Right kidney (tissue), 1 donor: ENCODE data around the gene MEGF11.

ENCODE experiments used
- DNase-seq: peaks from one replicate; pipeline ENCODE4 v3.0.0-alpha.2; 2016

MEGF11 gene

GRCh38 chr15:66239514-66239913 is 14.0 kb downstream of the MEGF11 start:
- DNase-seq, result no peak

DNA sequence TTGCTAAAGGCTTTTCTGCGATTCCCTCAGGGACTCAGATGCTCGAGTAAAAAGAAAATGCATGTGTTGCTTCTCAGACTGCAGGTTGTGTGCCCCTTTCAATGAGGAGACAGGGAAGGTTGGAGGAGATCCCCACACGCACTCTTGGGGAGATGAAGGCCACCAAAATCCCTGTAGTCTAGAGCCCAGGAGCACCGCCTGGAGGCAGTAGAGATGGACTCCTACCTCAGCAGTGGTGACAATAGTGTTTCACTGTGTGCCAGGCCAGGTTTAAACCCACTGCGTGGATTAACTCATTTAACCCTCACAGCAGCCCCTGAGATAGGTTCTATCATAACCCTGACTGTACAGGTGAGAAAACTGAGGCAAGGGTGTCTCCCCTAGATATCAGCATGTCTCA is 15.2 kb downstream of the MEGF11 start:
- DNase-seq, result no peak

DNA sequence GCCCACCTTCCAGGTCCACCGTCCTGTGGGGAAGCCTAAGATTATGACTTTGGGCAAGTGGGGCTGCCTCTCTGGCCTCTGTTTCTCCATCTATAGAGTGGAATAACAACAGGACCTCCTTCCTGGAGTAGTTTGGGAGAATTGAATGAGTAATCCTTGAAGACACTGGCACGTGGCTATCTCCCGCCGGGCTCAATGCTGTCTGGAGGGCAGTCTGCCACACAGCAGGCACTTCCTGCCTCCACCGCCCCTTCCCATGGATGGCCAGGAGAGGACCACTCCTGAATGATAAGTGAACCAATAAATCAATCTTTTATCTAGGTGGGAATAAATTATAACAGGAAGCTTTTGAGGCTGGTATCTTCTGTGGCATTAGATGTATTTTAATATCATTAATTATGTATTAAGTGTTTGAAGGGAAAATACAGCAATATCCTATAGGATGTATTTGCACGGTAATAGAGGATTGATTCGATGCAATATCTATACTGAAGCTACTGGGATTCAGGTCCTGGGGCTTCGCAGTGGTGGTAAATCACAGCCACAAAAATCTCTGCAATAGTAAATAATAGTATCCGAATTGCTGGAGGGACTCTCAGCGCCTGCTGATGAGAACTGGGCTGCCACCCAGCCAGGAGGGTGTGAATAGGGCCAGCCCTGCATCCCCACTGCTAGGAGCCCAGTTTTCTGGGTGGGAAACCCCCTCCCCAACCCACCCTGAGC is 15.9 kb downstream of the MEGF11 start:
- no peak for DNase-seq

DNA sequence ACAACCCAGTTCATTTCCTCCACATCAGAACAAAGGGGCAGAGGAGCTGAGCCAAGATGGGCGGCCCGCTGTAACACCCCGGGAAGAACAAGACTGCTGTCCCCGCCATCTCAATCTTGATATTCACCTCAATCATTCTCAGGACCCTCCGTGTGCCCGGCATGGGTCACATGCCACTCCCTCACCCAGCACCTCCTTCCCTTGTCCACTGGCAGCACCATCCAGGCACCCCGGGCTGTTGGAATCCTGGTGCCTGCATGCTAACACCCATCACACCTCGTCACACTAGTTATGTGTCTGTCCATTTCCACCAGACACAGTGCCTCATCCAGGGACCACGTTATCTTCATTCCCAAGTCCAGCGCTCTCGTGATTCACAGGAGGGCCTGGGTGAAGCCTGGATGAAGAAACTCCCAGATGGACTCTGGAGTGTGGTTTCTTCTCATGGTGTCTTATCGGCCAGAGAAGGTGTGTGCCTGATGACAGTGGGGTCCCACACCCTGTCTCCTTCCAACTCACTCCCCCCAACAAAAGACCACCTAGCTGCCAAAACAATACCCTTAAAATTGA is 16.7 kb downstream of the MEGF11 start:
- DNase-seq, result no peak

DNA sequence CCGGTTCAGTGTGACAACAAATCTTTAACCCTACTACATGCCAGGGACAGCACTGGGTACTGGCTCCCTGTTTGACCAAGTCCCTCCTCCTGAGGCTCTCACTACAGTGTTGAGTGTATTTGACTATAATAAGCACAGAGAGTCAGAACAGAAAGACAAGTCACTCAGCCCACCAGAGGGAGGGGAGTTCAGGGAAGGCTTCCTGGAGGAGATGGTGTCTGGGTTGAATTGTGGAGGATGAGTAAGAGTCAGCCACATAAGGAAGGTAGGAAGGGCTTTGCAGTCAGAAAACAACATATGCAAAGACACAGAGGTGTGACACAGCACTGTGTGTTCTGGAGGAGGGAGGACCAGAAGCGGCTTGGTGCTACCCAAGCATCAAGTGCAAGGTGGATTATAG is 17.7 kb downstream of the MEGF11 start:
- DNase-seq, result no peak

- DNase-seq, result no peak
Measured at GRCh38 chr15:66234798-66235197, 18.8 kb downstream of the MEGF11 start.

DNA sequence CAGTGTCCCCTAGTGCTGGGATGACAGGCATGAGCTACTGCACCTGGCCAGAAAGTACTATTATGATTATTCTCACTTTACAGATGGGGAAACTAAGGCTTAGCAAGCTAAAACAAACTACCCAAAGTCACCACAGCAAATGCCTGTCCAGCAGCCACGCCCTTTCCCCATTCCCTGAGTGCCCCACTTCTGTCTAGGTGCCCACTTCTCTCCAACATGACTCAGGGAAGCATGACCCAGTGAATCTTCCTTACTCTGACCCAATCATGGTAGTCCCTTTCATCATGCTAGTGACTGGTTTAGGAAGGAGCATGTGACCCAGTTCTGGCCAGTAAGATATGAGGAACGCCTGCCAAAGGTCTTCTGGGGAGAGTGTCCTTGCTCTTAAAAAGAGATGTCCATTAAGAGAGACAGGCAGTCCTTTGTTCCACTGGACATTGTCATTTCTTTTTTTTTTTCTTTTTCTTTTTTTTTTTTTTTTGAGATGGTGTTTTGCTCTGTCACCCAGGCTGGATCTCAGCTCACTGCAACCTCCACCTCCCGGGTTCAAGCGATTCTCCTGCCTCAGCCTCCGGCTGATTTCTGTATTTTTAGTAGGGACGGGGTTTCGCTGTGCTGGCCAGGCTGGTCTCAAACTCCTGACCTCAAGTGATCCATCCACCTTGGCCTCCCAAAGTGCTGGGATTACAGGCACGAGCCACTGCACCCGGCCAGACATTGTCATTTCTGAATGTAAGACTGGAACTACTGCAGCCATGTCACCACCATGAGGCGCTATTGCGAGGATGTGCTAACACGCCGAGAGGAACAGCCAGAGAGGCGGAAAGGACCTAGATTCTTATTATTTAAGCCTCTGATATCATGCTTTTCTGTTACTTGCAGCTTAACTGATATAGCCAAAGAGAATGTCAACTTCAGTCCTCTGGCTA is 19.8 kb downstream of the MEGF11 start:
- no peak for DNase-seq

GRCh38 chr15:66232267-66232625 is 21.3 kb downstream of the MEGF11 start:
- DNase-seq, result no peak

GRCh38 chr15:66231394-66232266 is 21.9 kb downstream of the MEGF11 start:
- DNase-seq, result no peak

- no peak for DNase-seq
Measured at GRCh38 chr15:66229790-66230465, 23.6 kb downstream of the MEGF11 start.

DNA sequence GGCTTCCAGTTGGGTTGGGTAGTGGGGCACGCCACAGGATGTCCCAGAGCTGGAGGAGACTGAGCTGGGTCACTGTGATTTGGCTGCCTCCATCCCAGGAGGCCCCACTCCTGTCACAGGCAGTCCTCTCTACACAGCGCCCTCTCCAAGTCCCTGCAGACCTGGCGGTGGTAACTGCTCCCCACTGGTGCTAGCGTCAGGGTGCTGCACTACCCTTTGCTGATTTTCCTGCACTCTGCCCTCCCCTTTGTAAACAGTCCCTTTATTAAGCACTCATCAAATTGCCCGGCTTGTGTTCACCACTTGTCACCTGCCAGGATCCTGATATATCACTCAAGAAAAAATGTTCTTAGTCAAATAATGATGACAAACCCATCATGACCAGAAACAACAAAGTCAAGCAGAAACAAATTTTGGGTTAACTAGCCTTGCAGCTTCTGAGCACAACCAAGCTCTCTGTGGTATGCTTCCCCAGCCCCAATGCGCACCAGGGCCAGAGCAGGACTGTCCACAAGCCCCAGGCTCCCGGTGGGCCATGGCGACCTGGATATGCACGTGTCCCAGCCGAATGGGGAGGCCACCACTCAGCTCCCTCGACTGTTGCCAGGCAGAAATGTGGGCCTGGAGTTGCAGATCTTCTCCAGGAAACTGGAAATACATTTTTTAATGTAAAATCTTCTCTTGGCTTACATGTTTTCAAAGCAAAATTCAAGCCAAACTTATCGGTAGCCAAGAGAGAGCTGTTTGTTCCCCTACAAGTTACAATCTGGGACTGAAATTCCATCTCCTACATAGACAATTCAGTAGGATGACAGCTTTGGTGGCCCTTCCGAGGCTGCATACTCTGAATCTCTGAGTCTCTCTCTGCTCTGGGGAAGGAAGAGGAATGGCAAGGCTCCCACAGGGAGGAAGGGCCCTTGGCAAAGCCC is 24.5 kb downstream of the MEGF11 start:
- no peak for DNase-seq

GRCh38 chr15:66226736-66227135 is 26.8 kb downstream of the MEGF11 start:
- no peak for DNase-seq

DNA sequence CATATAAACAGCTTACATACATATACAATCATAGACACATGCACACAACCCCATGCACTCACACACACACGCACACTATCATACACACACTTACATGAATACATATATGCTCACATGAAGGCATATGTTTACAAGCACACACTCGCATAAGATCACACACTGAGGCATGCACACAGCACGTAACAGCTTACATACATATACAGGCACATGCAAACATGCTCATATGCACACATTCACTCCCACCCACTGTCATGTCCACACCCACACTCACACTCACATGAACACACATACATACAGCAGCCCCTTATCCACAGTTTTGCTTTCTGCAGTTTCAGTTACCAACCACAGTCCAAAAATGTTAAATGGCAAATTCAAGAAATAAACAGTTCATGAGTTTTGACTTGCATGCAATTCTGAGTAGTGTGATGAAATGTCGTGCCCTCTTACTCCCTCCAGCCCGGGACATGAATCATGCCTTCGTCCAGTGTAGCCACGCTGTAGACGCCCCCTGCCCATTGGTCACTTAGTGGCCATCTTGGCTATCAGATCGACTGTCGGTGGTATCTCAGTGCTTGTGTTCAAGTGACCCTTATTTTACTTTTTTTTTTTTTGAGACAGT is 27.8 kb downstream of the MEGF11 start:
- DNase-seq, result no peak

DNA sequence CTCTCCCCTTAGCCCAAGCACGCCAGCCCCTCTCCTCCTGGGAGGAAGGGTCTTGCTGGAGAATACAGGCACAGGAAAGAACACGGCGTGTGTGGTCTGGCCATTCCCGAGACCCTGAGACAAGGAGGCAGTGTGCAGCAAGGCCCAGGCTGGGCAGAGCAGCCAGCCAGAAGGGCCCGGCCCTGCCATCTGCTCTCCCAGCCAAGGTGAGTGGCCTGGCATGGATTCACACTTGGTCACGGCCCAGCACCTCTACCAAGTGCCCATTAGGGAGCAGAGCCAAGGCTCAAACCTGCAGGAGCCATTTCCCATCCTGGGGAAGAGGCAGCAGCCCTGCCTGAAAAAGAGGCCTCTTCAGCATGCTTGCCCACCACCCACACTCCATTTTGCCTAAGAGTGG is 28.6 kb downstream of the MEGF11 start:
- DNase-seq, result no peak

- no peak for DNase-seq
Measured at GRCh38 chr15:66222273-66223198, 31.0 kb downstream of the MEGF11 start.

DNA sequence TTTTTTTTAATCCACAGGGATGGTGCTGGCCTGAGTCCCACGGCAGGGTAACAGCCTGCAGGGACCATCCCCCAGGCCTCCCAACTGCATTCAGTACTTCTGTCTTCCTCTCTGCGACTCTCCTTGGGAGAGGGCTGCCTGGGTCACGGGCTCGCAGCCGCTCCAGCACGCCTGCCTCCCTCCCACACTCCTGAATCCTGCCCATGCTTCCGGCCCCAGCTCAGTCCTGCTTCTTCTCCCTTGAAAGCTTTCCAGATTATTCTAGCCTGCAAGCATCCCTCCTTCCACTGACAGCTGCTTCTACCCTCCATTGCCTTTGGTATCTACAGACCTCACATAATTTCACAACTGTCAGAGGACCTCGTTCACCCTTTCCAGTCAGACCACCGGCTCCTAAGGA is 32.4 kb downstream of the MEGF11 start:
- DNase-seq, result peak; percentile 26

- no peak for DNase-seq
Measured at GRCh38 chr15:66220601-66221000, 32.9 kb downstream of the MEGF11 start.

- no peak for DNase-seq
Measured at GRCh38 chr15:66219339-66219738, 34.2 kb downstream of the MEGF11 start.

- DNase-seq, result no peak
Measured at GRCh38 chr15:66216806-66217205, 36.7 kb downstream of the MEGF11 start.
